HG02885 (cell line): ENCODE data around the gene TTLL1.

Source experiments
- ATAC-seq: cut with Tn5 transposase; IDR thresholded peaks from one replicate; pipeline ENCODE4 v1.9.1; 2021; ENCODE audit warnings: mild to moderate bottlenecking; ENCODE audit not compliant: unreplicated experiment, poor library complexity

Gene TTLL1

DNA sequence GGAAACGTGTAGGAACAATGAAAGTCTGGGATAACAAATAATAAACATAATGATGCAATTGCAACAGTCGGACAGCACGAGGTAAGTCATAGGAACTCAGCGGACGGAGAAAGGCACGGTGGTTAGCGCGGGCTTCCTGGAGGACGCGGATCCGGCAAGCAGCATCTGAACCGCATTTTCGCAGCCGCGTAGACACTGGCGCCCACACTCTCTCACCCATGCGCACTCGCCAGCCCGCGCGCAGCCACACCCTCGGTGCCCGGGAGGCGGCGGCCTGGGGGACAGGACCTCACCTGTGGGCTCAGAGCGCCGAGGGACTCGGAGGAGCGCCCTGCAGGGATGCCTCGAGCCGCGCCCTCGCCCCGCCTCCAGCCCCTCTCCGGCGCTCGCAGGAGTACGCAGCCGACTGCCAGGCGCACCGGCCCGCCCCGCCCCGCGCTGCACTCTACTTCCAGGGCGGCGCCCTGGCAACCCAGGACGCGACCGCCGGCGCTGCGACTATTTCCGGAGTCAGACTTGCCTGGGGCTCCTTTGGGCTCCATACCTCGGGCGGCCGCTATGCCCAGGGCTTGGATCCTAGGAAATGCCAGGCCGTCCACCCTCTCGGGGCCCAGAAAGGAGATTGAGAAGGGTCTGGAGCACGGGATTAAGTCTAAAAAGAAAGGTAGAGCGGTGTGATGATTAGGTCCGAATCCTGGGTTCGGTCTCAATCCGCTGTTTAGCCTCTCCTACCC, at the start of gene TTLL1:
TSS of gene TTLL1 (minus strand) at position 408 of the 734 bp plus-strand sequence. CDS start 13,805 bp downstream, outside the sequence.
- peak; percentile 88 for ATAC-seq

GRCh38 chr22:43136801-43137200, 47.6 kb upstream of the TTLL1 start:
- no peak for ATAC-seq

GRCh38 chr22:43136255-43136654, 47.1 kb upstream of the TTLL1 start:
- no peak for ATAC-seq

DNA sequence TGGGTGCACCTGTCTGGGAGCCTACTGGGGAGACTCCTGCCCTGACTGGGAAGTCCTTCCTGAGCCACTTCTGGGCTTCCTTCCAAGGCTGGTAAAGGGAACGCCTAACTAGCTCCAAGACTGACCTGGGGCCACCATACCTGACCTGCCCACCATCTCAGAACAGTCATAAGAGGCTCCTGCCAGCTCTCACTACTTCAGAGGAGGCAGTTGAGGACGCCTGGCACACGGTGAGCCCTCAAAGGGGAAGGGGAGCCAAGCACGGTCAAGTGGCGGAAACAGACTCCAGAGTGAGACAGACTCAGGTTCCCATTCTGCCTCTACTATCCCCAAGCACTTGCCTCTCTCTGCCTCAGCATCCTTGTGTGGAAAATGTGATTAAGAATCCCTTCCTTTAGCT, 46.4 kb upstream of the TTLL1 start:
- no peak for ATAC-seq

- no peak for ATAC-seq
Measured at GRCh38 chr22:43134553-43134952, 45.4 kb upstream of the TTLL1 start.

GRCh38 chr22:43133401-43133800, 44.2 kb upstream of the TTLL1 start:
- ATAC-seq, result no peak

GRCh38 chr22:43131773-43132501, 42.7 kb upstream of the TTLL1 start:
- ATAC-seq, result no peak

GRCh38 chr22:43129426-43130425, 40.5 kb upstream of the TTLL1 start:
- ATAC-seq, result no peak

DNA sequence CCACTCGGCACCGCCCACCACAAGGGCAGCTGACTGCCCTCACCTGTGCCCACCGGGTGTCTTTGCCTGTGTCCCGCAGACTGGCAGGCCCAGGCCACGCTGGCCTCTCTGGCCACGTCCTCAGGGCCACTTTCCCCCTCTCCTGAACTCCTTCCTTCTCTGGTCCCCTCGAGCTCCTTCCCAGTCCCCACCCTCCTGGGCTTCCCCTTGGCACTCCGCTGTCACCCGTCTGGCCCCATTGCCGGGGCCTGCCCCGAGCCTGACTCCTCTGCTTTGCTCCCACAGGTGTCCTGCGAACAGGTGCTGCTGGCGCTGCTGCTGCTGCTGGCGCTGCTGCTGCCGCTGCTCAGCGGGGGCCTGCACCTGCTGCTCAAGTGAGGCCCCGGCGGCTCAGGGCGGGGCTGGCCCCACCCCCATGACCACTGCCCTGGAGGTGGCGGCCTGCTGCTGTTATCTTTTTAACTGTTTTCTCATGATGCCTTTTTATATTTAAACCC, 39.8 kb upstream of the TTLL1 start:
- no peak for ATAC-seq

- no peak for ATAC-seq
Measured at GRCh38 chr22:43128116-43128515, 38.9 kb upstream of the TTLL1 start.

DNA sequence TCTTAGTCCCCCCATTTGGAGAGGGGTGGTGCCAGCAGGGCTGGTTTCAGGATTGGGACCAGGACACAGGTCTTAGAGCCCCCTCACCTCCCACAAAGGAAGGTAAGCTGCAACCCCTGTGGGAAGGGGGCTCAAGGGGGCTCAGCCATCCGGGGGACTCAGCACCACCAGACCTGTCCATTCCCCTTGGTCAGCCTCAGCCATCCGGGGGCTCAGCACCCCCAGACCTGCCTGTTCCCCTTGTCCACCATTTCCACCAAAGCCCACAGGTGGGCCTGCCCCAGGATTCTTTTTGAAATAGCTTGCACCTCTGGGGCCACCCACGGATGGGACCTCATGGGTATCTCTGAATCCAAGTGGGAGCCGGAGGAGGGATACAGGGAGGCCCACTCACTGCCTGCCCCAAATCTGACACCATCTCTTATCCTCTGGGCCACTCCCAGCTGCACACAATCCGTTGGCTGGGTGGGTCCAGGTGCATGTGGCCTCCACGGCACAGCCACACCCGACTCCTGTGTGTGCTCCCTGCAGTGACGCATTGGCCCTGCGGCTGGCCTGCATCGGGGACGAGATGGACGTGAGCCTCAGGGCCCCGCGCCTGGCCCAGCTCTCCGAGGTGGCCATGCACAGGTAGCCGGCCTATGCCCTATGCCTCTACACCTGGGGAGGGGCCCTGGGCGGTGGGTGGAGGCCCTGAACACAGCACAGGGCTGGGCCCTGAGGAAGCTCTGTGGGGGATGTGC, 38.1 kb upstream of the TTLL1 start:
- ATAC-seq, result no peak

GRCh38 chr22:43126501-43127165, 37.4 kb upstream of the TTLL1 start:
- ATAC-seq, result no peak

DNA sequence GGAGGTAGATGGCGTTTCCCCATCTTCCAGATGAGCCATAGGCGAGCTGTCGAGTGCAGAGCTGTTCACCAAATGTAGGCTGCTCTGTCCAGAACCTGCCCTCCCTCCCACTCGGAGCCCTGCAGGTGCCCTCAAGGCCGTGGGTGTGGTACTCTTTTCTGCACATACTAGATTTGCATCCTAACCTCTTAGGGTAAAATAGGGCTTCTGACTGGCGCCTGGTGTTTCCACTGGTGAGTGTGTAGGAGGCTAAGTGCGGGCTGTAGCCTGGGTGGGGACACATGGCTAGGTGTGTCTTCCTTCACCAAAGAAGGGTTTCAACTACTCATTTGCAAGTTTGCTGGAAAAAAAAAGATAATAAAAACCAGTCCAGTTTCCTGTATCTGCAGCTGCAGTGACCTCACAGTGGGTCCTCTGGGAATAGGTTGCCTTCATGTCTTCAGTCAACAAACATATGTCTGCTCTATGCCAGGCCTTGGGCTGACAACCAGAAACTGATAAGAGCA, 29.8 kb upstream of the TTLL1 start:
- peak; percentile 72 for ATAC-seq

DNA sequence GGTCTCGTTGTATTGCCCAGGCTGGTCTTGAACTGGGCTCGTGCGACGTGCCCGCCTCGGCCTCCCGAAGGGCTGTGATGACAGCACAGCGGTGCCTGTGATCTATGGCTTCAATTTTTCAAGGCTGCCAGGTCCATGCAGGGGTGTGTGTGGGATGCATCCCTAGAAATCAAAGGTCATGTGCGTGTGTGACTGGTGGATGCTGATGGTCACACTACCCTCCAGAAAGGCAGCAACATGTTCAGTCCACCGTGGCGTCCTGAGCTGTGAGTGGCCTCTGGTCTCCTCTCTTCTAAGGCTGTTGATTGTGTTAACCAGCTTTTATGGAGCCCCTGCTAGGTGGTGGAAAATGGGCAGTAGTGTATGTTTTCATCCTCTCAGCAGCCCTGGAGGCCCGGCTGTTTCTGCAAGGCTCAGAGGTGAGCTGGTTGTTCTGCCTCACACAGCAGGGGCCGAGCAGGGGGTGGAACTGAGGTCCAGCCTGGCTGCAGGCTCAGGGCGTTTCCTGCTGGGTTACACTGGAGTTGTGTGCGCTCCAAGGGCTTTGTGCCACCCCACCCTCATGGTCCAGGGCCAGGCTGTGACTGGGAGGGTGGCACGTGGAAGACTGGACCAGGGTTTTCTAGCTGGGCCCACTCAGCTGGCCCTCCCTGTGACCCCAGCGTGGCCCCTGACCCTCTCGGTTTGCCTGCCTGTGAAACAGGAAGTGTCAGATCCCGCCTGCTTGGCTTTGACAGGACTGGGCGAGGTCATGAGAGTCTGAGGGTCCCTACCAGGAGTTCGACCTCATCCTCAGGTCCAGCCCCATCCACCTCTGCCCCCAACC, 29.0 kb upstream of the TTLL1 start:
- ATAC-seq, result peak; percentile 5

- no peak for ATAC-seq
Measured at GRCh38 chr22:43116932-43117331, 27.7 kb upstream of the TTLL1 start.

- no peak for ATAC-seq
Measured at GRCh38 chr22:43114958-43115357, 25.8 kb upstream of the TTLL1 start.

GRCh38 chr22:43113526-43114251, 24.5 kb upstream of the TTLL1 start:
- ATAC-seq, result no peak
